ENCODE results near the gene UBE4B.

UBE4B gene

GRCh38 chr1:10033359-10033845 lies 644 bp downstream of the UBE4B start:
- Histone ChIP-seq H3K4me3 (ENCODE audit: low read length) (peak overlapping the region; percentile 97), H3K27ac (ENCODE audit: low read length) (peak overlapping the region; percentile 65), H3K79me2 (ENCODE audit: low read length) (peaks cover 29% of the 10 kb centered on the region)

DNA sequence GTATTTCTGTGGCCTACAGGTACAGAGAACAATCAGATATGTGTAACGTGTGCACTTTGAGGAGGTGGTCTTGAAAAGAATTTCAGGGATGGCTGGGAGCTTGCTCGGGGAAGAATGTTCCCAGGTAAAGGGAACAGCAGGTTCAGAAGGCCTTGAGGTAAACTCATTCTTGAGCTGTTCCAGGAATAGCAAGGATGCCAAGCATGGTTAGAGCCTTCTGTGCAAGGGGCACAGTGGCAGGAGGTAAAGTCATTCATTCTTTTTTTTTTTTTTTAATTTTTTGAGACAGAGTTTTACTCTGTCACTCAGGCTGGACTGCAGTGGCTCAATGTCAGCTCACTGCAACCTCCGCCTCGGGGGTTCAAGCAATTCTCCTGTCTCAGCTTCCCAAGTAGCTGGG lies 10.0 kb downstream of the UBE4B start:
- H3K79me2 ChIP-seq (ENCODE audit: low read length): peaks cover 17% of the 10 kb centered on the region
- no peak overlapping the region for H3K27ac ChIP-seq (ENCODE audit: low read length)
- H3K27me3 ChIP-seq (ENCODE audit: low read depth, low read length): no peaks in the 10 kb centered on the region
- H3K36me3 ChIP-seq (replicated peaks; ENCODE audit: low read depth, low read length): no peaks in the 10 kb centered on the region
- no peak overlapping the region for H2AFZ ChIP-seq (ENCODE audit: low read depth, low read length)
- no peaks in the 10 kb centered on the region for H3K9me3 ChIP-seq (ENCODE audit: insufficient read depth, low read length)
- H3K9ac ChIP-seq (ENCODE audit: low read length): no peak overlapping the region
- no peak overlapping the region for H3K4me3 ChIP-seq (ENCODE audit: low read length)
- no peak for TF ChIP-seq EZH2phosphoT487 (IDR thresholded peaks at IDR 0.05; ENCODE audit: low read depth)
- no peak for TF ChIP-seq CTCF (IDR thresholded peaks at IDR 0.05; ENCODE audit: low read depth, low read length)
- no peaks in the 10 kb centered on the region; the same call in 1 of the 2 replicates for H4K20me1 ChIP-seq (ENCODE audit: insufficient read depth, low read length)
- no peaks in the 10 kb centered on the region for H3K4me1 ChIP-seq (ENCODE audit: low read length)
- H3K4me2 ChIP-seq (ENCODE audit: low read length): no peak overlapping the region

More at GRCh38 chr1:10033359-10033845, 644 bp downstream of the UBE4B start:
- Histone ChIP-seq H2AFZ (ENCODE audit: low read depth, low read length) (peak overlapping the region; percentile 43; the same call in 1 of the 2 replicates), H3K4me1 (ENCODE audit: low read length) (peaks cover 14% of the 10 kb centered on the region), H3K36me3 (replicated peaks; ENCODE audit: low read depth, low read length) (no peaks in the 10 kb centered on the region), H3K4me2 (ENCODE audit: low read length) (peak overlapping the region; percentile 90), H3K27me3 (ENCODE audit: low read depth, low read length) (no peaks in the 10 kb centered on the region), H3K9ac (ENCODE audit: low read length) (peak overlapping the region; percentile 82), H4K20me1 (ENCODE audit: insufficient read depth, low read length) (no peaks in the 10 kb centered on the region), H3K9me3 (ENCODE audit: insufficient read depth, low read length) (no peaks in the 10 kb centered on the region)
- no peak for TF ChIP-seq EZH2phosphoT487 (IDR thresholded peaks at IDR 0.05; ENCODE audit: low read depth)
- TF ChIP-seq CTCF (IDR thresholded peaks at IDR 0.05; ENCODE audit: low read depth, low read length): no peak

GRCh38 chr1:10045480-10046355 lies 13.0 kb downstream of the UBE4B start:
- no peaks in the 10 kb centered on the region; the same call in 1 of the 2 replicates for H4K20me1 ChIP-seq (ENCODE audit: insufficient read depth, low read length)
- TF ChIP-seq EZH2phosphoT487 (IDR thresholded peaks at IDR 0.05; ENCODE audit: low read depth) (no peak), CTCF (IDR thresholded peaks at IDR 0.05; ENCODE audit: low read depth, low read length) (no peak)
- H3K9ac ChIP-seq (ENCODE audit: low read length): no peak overlapping the region
- no peaks in the 10 kb centered on the region for H3K27me3 ChIP-seq (ENCODE audit: low read depth, low read length)
- H3K9me3 ChIP-seq (ENCODE audit: insufficient read depth, low read length): no peaks in the 10 kb centered on the region
- H3K27ac ChIP-seq (ENCODE audit: low read length): no peak overlapping the region
- no peak overlapping the region for H3K4me2 ChIP-seq (ENCODE audit: low read length)
- H3K4me1 ChIP-seq (ENCODE audit: low read length): no peaks in the 10 kb centered on the region
- H3K4me3 ChIP-seq (ENCODE audit: low read length): no peak overlapping the region
- H3K79me2 ChIP-seq (ENCODE audit: low read length): peaks cover 25% of the 10 kb centered on the region
- no peaks in the 10 kb centered on the region for H3K36me3 ChIP-seq (replicated peaks; ENCODE audit: low read depth, low read length)
- H2AFZ ChIP-seq (ENCODE audit: low read depth, low read length): no peak overlapping the region

DNA sequence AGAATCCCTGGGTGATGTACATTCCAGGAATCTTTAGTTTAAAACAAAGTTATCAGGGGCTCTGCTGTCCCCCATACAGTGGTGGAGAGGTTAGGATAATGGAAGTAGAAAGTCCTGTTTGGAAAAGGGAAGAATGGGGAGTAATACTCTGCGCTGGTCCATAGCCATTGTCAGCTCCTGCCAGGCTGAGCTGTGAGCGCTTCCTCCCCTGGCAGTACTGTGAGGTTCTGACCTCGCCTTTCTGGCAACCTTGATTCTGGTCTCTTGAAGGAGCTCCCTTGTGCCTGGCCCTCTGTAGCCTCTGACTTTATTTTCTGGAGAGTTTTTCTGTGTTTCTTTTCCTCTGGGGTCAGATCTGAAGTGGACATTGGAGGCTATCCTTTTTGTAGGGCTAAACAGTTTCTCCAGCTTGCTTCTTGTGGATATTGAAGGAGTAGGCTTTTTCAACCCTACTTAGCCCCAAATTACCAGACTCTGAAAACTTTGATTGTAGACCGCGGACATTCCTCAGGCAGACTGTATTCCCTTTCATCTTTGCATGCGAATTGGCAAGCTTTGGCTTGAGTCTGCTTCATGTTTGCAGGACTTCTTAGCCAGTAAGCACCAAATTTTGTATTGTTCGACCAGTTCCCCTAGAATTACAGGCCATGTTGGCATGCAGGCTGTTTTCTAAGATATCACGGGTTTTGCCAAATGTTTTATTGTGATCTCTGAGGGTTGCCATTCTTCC lies 13.8 kb downstream of the UBE4B start:
- Histone ChIP-seq H3K27ac (ENCODE audit: low read length) (no peak overlapping the region), H3K4me3 (ENCODE audit: low read length) (no peak overlapping the region), H3K4me1 (ENCODE audit: low read length) (no peaks in the 10 kb centered on the region), H3K79me2 (ENCODE audit: low read length) (peaks cover 25% of the 10 kb centered on the region), H4K20me1 (ENCODE audit: insufficient read depth, low read length) (no peaks in the 10 kb centered on the region; the same call in 1 of the 2 replicates), H3K9ac (ENCODE audit: low read length) (no peak overlapping the region), H3K36me3 (replicated peaks; ENCODE audit: low read depth, low read length) (no peaks in the 10 kb centered on the region), H3K27me3 (ENCODE audit: low read depth, low read length) (no peaks in the 10 kb centered on the region), H2AFZ (ENCODE audit: low read depth, low read length) (no peak overlapping the region), H3K4me2 (ENCODE audit: low read length) (no peak overlapping the region), H3K9me3 (ENCODE audit: insufficient read depth, low read length) (no peaks in the 10 kb centered on the region)
- TF ChIP-seq EZH2phosphoT487 (IDR thresholded peaks at IDR 0.05; ENCODE audit: low read depth): no peak
- TF ChIP-seq CTCF (IDR thresholded peaks at IDR 0.05; ENCODE audit: low read depth, low read length): no peak

All from OCI-LY3 (cell line).